ENCODE measurements around the gene SMAP1.

SMAP1 gene

DNA sequence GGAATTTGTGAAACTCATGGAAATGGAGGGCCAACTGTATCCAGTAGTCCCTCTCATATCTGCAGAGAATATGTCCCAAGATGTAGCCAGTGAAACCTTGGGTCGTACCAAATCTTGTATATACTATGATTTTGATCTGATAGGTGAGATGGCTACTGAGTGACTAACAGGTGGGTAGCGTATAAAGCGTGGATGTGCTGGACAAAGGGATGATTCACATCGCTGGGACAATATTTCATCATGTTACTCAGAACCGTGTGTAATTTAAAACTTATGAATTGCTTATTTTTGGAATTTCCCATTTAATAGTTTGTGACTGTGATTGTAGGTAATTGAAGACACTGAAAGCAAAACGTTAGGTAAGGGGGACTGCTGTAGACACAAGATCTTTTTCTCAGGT is 144.1 kb downstream of the SMAP1 start:
- no peak for TF ChIP-seq CTCF (IDR thresholded peaks at IDR 0.05)

- TF ChIP-seq CTCF (IDR thresholded peaks at IDR 0.05): no peak
These were observed 146.2 kb downstream of the SMAP1 start for GRCh38 chr6:70813885-70814284.

DNA sequence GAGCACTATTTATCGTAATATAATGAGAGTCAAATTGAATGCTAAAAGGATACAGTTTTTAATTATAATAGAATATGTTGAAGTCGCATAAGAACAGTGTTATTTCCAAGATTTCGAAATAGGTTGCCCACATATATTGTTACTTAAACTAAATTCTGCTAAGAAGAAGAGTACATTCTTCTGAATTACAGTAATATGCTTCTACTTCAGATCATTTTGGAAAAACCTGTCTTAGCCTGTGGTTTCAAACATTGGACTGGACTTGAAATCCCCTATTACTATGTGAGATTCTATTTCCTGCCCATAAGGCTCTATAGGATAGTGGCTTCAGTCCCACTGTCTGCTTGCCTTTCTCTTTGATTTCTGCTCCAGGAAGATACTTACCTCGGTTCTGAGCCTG is 152.0 kb downstream of the SMAP1 start:
- TF ChIP-seq CTCF (IDR thresholded peaks at IDR 0.05): no peak

- TF ChIP-seq CTCF (IDR thresholded peaks at IDR 0.05): no peak
These were observed 153.1 kb downstream of the SMAP1 start for GRCh38 chr6:70820778-70821177.

- TF ChIP-seq CTCF (IDR thresholded peaks at IDR 0.05): no peak
These were observed 154.1 kb downstream of the SMAP1 start for GRCh38 chr6:70821751-70822150.

DNA sequence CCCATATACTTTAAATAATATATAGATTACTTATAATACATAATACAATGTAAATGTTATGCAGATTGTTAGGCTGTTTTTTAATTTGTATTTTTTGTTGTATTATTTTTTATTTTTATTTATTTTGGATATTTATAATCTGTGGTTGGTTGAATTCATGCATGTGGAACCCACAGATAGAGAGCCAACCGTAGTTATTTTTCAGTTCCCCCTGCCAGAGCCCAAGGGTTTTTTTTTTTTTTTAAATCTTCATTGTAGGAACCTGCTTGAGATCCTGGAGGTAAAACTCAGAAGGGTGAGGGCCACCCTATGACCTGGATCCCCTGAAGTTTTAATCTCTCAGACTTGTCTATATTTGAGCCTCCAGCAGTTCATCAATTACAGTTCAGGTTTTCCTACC is 156.0 kb downstream of the SMAP1 start:
- TF ChIP-seq CTCF (IDR thresholded peaks at IDR 0.05): no peak

DNA sequence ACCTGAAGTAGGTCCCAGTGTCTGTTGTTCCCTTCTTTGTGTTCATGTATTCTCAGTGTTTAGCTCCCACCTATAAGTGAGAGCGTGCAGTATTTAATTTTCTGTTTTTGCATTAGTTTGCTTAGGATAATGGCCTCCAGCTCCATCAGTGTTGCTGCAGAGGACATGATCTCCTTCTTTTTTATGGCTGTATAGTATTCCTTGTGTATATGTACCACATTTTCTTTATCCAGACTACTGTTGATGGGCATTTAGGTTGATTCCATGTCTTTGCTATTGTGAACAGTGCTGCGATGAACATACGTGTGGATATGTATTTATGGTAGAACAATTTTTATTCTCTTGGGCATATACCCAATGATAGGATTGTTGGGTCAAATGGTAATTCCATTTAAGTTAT is 163.7 kb downstream of the SMAP1 start:
- TF ChIP-seq CTCF (IDR thresholded peaks at IDR 0.05): no peak

- no peak for TF ChIP-seq CTCF (IDR thresholded peaks at IDR 0.05)
These were observed 166.8 kb downstream of the SMAP1 start for GRCh38 chr6:70834520-70834919.
